CD4-positive, alpha-beta T cell (primary cell): ENCODE data around the gene RBMS3. TPM values are rescaled to one million over a fixed set of nuclear protein-coding genes. Genes with fewer than 3 reads are reported as not detected.

Source experiments
- ATAC-seq: fragments of 200-7000 bp; cut with Tn5 transposase; one replicate; pipeline ENCODE4 v1.10.0; 2022; ENCODE audit warnings: mild to moderate bottlenecking; ENCODE audit not compliant: poor library complexity
- CTCF ChIA-PET: fragments of 350-600 bp; sonication (Branson Sonifier 250); formaldehyde crosslinking; loops from one replicate; lab custom pipeline; 2021; ENCODE audit warnings: antibody characterized with exemption, inconsistent platforms; lab: Charles Lee
- POLR2A ChIA-PET: fragments of 350-600 bp; sonication (Branson Sonifier 250); formaldehyde crosslinking; loops from one replicate; lab custom pipeline; 2021; ENCODE audit warnings: antibody characterized with exemption, inconsistent platforms; lab: Charles Lee
- DNase-seq, 14 experiments: peaks; one replicate each; pipeline ENCODE4 v3.0.0-alpha.2; 2013 to 2020; ENCODE audit warnings: mixed read lengths in 2 of 14
- H3K27ac ChIP-seq, 2 donors: one replicate each; pipeline versions ENCODE4 v1.5.1 to v1.7.0; 2013; ENCODE audit warnings: low read length in 2 of 2, low read depth in 1 of 2, mild to moderate bottlenecking in 1 of 2
- H3K27me3 ChIP-seq, 2 experiments: 1 replicate in 1 of 2; 2 replicates in 1 of 2; pipeline versions ENCODE4 v1.6.1 to v1.7.0; 2013; ENCODE audit warnings: low read length in 2 of 2, control low read depth in 1 of 2, mild to moderate bottlenecking in 1 of 2, moderate library complexity in 1 of 2; ENCODE audit not compliant: insufficient read depth in 2 of 2, control insufficient read depth in 1 of 2
- H3K36me3 ChIP-seq: one replicate; pipeline ENCODE4 v1.6.1; 2013; ENCODE audit warnings: low read length, control low read depth; ENCODE audit not compliant: insufficient read depth
- H3K4me1 ChIP-seq: one replicate; pipeline ENCODE4 v1.6.1; 2013; ENCODE audit warnings: low read length, control low read depth; ENCODE audit not compliant: insufficient read depth
- H3K4me3 ChIP-seq: one replicate; pipeline ENCODE4 v1.5.1; 2013; ENCODE audit warnings: mild to moderate bottlenecking, low read length, moderate library complexity
- H3K9me3 ChIP-seq, 2 experiments: 1 replicate in 1 of 2; 2 replicates in 1 of 2; pipeline versions ENCODE4 v1.6.1 to v1.7.0; 2013; ENCODE audit warnings: low read length in 2 of 2, mild to moderate bottlenecking in 2 of 2, control low read depth in 1 of 2, moderate library complexity in 1 of 2; ENCODE audit not compliant: control insufficient read depth in 1 of 2, insufficient read depth in 1 of 2
- H3K27ac Mint-ChIP-seq: one replicate; pipeline ENCODE4 v1.8.0; 2020; ENCODE audit warnings: mixed read lengths
- H3K27me3 Mint-ChIP-seq: one replicate; pipeline ENCODE4 v1.8.0; 2021; ENCODE audit warnings: mixed read lengths
- H3K36me3 Mint-ChIP-seq: one replicate; pipeline ENCODE4 v1.8.0; 2021; ENCODE audit warnings: low read depth, mixed read lengths
- H3K4me1 Mint-ChIP-seq: one replicate; pipeline ENCODE4 v1.8.0; 2021; ENCODE audit warnings: low read depth, mixed read lengths
- H3K4me3 Mint-ChIP-seq: one replicate; pipeline ENCODE4 v1.8.0; 2020; ENCODE audit warnings: mild to moderate bottlenecking, mixed read lengths
- H3K9me3 Mint-ChIP-seq: one replicate; pipeline ENCODE4 v1.8.0; 2020; ENCODE audit warnings: mixed read lengths
- intact Hi-C, 2 experiments: fragments of 100-400 bp; cut with DNase I in 1 of 2; cut with micrococcal nuclease in 1 of 2; formaldehyde crosslinking; loops; one replicate each; pipeline versions ENCODE4 v1.15.1 to v1.9.0; 2023 to 2025; cut with DNase I, micrococcal nuclease
- total RNA-seq, 174 experiments: library from RNA in 2 of 174; stranded (reverse) in 2 of 174; gene quantifications; one replicate each; pipeline ENCODE4 v1.2.3 and lab custom pipeline; 2021 to 2026
- TF ChIP-seq, protein P1 (sequence below): fragments of 200-600 bp; IDR thresholded peaks from one replicate; pipeline ENCODE4 v1.8.0; 2022; ENCODE audit warnings: antibody characterized with exemption, mild to moderate bottlenecking

The RBMS3 gene
- total RNA-seq, 2 experiments from 2014 or later = 1.6 to 1.7 TPM

DNA sequence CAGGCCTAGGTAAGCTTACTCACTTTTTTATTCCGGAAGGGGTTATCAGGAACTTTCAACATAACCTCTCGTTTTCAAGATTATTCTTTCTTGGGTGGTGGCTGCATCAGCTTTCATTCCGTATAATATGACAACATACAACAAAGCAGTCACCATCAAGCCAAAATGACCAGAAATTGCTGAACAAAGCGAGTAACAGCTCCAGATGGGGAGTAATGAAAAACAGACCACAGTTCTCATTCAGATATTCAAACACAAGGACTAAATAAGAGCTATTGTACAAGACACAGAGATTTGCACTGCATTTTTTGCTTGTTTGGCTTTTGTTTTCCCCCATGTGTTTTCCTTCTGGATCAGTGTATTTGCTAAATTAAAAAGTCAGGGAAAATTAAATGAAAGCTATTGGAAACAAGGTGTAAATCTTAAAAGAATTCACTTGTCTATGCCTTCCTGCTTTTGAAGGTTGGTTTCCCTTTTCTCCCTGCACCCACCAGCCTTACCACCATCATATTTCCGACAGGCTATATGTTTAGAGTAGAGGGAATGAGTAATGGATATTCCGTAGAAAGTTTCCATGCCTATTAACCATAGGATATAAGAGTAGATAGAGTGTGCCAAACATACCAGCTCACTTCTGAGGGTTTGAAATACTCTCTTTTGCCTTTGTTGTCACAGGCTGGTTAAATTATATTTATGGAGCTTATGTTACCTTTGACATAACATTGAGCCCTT is 213.6 kb downstream of the RBMS3 start:
- Histone ChIP-seq H3K4me1 (no peaks in the 10 kb centered on the region), H3K36me3 (no peaks in the 10 kb centered on the region), H3K4me3 (no peak overlapping the region), H3K9me3 (peaks cover 0 to 4% of the 10 kb centered on the region in 2 experiments), H3K27ac (no peak overlapping the region), H3K27me3 (no peaks in the 10 kb centered on the region)
- Mint-ChIP-seq H3K36me3 (no peaks in the 10 kb centered on the region), H3K9me3 (no peaks in the 10 kb centered on the region), H3K4me1 (no peaks in the 10 kb centered on the region), H3K27ac (no peak overlapping the region), H3K27me3 (no peaks in the 10 kb centered on the region), H3K4me3 (no peak overlapping the region)
- DNase-seq (no peak), ATAC-seq (no peak)
- POLR2A ChIA-PET = no interaction called here
- TF ChIP-seq, protein P1, sequence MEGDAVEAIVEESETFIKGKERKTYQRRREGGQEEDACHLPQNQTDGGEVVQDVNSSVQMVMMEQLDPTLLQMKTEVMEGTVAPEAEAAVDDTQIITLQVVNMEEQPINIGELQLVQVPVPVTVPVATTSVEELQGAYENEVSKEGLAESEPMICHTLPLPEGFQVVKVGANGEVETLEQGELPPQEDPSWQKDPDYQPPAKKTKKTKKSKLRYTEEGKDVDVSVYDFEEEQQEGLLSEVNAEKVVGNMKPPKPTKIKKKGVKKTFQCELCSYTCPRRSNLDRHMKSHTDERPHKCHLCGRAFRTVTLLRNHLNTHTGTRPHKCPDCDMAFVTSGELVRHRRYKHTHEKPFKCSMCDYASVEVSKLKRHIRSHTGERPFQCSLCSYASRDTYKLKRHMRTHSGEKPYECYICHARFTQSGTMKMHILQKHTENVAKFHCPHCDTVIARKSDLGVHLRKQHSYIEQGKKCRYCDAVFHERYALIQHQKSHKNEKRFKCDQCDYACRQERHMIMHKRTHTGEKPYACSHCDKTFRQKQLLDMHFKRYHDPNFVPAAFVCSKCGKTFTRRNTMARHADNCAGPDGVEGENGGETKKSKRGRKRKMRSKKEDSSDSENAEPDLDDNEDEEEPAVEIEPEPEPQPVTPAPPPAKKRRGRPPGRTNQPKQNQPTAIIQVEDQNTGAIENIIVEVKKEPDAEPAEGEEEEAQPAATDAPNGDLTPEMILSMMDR = no peak
- CTCF ChIA-PET = no interaction called here
- intact Hi-C loops = no loop called here

DNA sequence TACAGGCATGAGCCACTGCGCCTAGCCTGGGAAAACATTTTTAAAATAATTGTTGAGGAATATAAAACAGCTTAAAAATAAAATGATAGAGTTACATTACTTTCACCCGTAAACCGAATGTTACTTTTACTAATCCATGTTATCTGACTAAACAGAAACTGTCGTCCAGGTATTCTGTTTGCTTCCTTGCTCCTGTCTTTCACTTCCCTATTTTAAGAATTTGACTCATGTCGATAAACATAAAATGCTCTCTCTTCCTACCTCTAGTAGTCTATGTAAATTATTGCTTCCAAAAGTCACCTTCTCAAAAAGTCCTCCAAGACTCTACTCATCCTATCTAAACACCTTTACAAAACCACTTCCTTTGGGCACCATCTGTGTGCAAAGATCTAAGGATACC is 216.4 kb downstream of the RBMS3 start:
- no peaks in the 10 kb centered on the region for H3K4me1 ChIP-seq
- no peak overlapping the region for H3K4me3 ChIP-seq
- DNase-seq (no peak), ATAC-seq (no peak)
- POLR2A ChIA-PET = no interaction called here
- intact Hi-C loops = no loop called here
- H3K27ac Mint-ChIP-seq = no peak overlapping the region
- no peaks in the 10 kb centered on the region for H3K9me3 ChIP-seq
- no peaks in the 10 kb centered on the region for H3K36me3 ChIP-seq
- no peaks in the 10 kb centered on the region for H3K27me3 ChIP-seq
- H3K9me3 Mint-ChIP-seq = no peaks in the 10 kb centered on the region
- no peaks in the 10 kb centered on the region for H3K36me3 Mint-ChIP-seq
- no peak overlapping the region for H3K27ac ChIP-seq
- CTCF ChIA-PET = interaction anchor here (0.6 kb wide), 1 partner anchor 51 kb away, joined by 3 read pairs; no protein-coding TSS in a partner anchor
- TF ChIP-seq, protein P1 = no peak
- H3K4me3 Mint-ChIP-seq = no peak overlapping the region
- no peaks in the 10 kb centered on the region for H3K4me1 Mint-ChIP-seq
- H3K27me3 Mint-ChIP-seq = no peaks in the 10 kb centered on the region

DNA sequence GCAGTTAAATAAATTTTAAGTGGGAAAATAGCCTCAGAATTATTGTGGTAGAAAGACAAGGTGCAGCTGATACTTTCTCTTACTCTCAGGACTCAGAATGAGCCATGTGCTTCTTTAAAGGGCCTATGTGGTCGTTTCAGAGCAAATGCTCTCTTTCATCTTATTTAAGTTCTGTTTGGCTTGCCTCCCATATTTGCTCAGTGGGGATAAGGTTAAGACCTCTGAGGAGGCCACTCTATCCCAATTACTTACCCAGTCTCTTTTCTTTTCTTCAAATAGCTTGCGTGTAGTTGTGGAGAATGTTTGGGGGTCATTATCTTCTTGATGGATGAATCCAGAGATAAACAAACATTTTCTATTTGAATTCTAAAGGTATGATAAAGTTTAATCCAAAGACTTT is 221.9 kb downstream of the RBMS3 start:
- Mint-ChIP-seq H3K27me3 (no peaks in the 10 kb centered on the region), H3K4me1 (no peaks in the 10 kb centered on the region), H3K27ac (no peak overlapping the region), H3K4me3 (no peak overlapping the region), H3K36me3 (no peaks in the 10 kb centered on the region), H3K9me3 (no peaks in the 10 kb centered on the region)
- Histone ChIP-seq H3K27ac (no peak overlapping the region), H3K9me3 (no peaks in the 10 kb centered on the region), H3K4me3 (no peak overlapping the region), H3K27me3 (no peaks in the 10 kb centered on the region), H3K4me1 (no peaks in the 10 kb centered on the region), H3K36me3 (no peaks in the 10 kb centered on the region)
- TF ChIP-seq, protein P1 = no peak
- ATAC-seq = no peak
- no peak for DNase-seq
- intact Hi-C loops = no loop called here
- CTCF ChIA-PET = no interaction called here
- POLR2A ChIA-PET = no interaction called here
